Measurements from ENCODE around the gene PGBD5.

Gene PGBD5

GRCh38 chr1:230277201-230278025 is 148.7 kb downstream of the PGBD5 start:
- no peak for DNase-seq

- no peak for DNase-seq
Measured at GRCh38 chr1:230276401-230276800, 149.7 kb downstream of the PGBD5 start.

- no peak for DNase-seq
Measured at GRCh38 chr1:230274254-230274653, 151.9 kb downstream of the PGBD5 start.

- DNase-seq, result no peak
Measured at GRCh38 chr1:230273141-230273710, 152.9 kb downstream of the PGBD5 start.

GRCh38 chr1:230272557-230272956 is 153.6 kb downstream of the PGBD5 start:
- no peak for DNase-seq

- no peak for DNase-seq
Measured at GRCh38 chr1:230271300-230272035, 154.7 kb downstream of the PGBD5 start.

- DNase-seq, result no peak
Measured at GRCh38 chr1:230270559-230271281, 155.4 kb downstream of the PGBD5 start.

- DNase-seq, result no peak
Measured at GRCh38 chr1:230270185-230270558, 156.0 kb downstream of the PGBD5 start.

- peak; percentile 54 to 60 for DNase-seq
Measured at GRCh38 chr1:230268371-230269170, 157.6 kb downstream of the PGBD5 start.

- no peak for DNase-seq
Measured at GRCh38 chr1:230267338-230268065, 158.6 kb downstream of the PGBD5 start.

- DNase-seq, result no peak
Measured at GRCh38 chr1:230266456-230266855, 159.7 kb downstream of the PGBD5 start.

GRCh38 chr1:230265200-230266115 is 160.7 kb downstream of the PGBD5 start:
- no peak for DNase-seq

Measured in NCI-H446 (cell line).